IMR-90 (cell line): ENCODE data around the gene IGDCC3. TPM values are rescaled to one million over a fixed set of nuclear protein-coding genes. Genes with fewer than 3 reads are reported as not detected.

Source experiments
- ATAC-seq: fragments of 200-7000 bp; cut with Tn5 transposase; 2 replicates; pipeline ENCODE4 v1.9.1; 2020; ENCODE audit warnings: low read depth, mild to moderate bottlenecking, moderate library complexity
- BruUV-seq: library from RNA; stranded (reverse); fragments of 400-500 nt; replicated peaks from 2 replicates; lab custom pipeline; 2021; lab: Mats Ljungman, UMichigan
- CTCF ChIA-PET: fragments of 300-600 bp; formaldehyde crosslinking; extraction: SDS; loops from one replicate; lab custom pipeline; 2021; ENCODE audit warnings: antibody characterized with exemption; lab: Yijun Ruan, JAX
- POLR2A ChIA-PET: fragments of 300-600 bp; sonication (Branson Sonifier 250); formaldehyde crosslinking; loops from one replicate; lab custom pipeline; 2022; ENCODE audit warnings: antibody characterized with exemption; ENCODE audit not compliant: unreplicated experiment; lab: Charles Lee
- DNase-seq: peaks from one replicate; pipeline ENCODE4 v3.0.0; 2013
- H2AFZ ChIP-seq: replicated peaks from 2 replicates; pipeline ENCODE3; 2013; ENCODE audit warnings: low read length, mild to moderate bottlenecking; ENCODE audit not compliant: poor library complexity
- H2AK5ac ChIP-seq: 2 replicates; pipeline ENCODE4 v1.6.1; 2013; ENCODE audit warnings: low read depth, low read length, inconsistent platforms
- H2AK9ac ChIP-seq: replicated peaks from 2 replicates; pipeline ENCODE3; 2013; ENCODE audit warnings: mild to moderate bottlenecking, low read depth, low read length, moderate library complexity; ENCODE audit not compliant: poor library complexity
- H2BK120ac ChIP-seq: 2 replicates; pipeline ENCODE4 v1.6.1; 2013; ENCODE audit warnings: low read depth, low read length, inconsistent platforms
- H2BK15ac ChIP-seq: 3 replicates; pipeline ENCODE4 v1.6.1; 2013; ENCODE audit warnings: low read depth, low read length, inconsistent platforms
- H2BK20ac ChIP-seq: 2 replicates; pipeline ENCODE4 v1.6.1; 2013; ENCODE audit warnings: low read depth, mild to moderate bottlenecking, inconsistent platforms, low read length, moderate library complexity
- H2BK5ac ChIP-seq: 2 replicates; pipeline ENCODE4 v1.6.1; 2013; ENCODE audit warnings: mild to moderate bottlenecking, low read depth, low read length, inconsistent platforms; ENCODE audit not compliant: poor library complexity, severe bottlenecking
- H3K14ac ChIP-seq: replicated peaks from 2 replicates; pipeline ENCODE4 v1.6.1; 2013; ENCODE audit warnings: low read depth, low read length, inconsistent platforms
- H3K18ac ChIP-seq: 2 replicates; pipeline ENCODE4 v1.6.1; 2013; ENCODE audit warnings: low read depth, low read length, control low read depth
- H3K23ac ChIP-seq: 2 replicates; pipeline ENCODE4 v1.6.1; 2013; ENCODE audit warnings: low read depth, low read length, inconsistent platforms
- H3K27ac ChIP-seq: 2 replicates; pipeline ENCODE4 v1.5.1; 2013; ENCODE audit warnings: mild to moderate bottlenecking, control low read depth, low read length; ENCODE audit not compliant: insufficient read depth
- H3K27me3 ChIP-seq: 2 replicates; pipeline ENCODE4 v1.6.1; 2013; ENCODE audit warnings: low read length; ENCODE audit not compliant: control insufficient read depth, insufficient read depth
- H3K36me3 ChIP-seq: 2 replicates; pipeline ENCODE4 v1.6.1; 2013; ENCODE audit warnings: low read length, mixed read lengths; ENCODE audit not compliant: control insufficient read depth, insufficient read depth
- H3K4ac ChIP-seq: 2 replicates; pipeline ENCODE4 v1.6.1; 2013; ENCODE audit warnings: low read depth, low read length, inconsistent platforms
- H3K4me1 ChIP-seq: 2 replicates; pipeline ENCODE4 v1.6.1; 2013; ENCODE audit warnings: low read length, mixed read lengths; ENCODE audit not compliant: control insufficient read depth, insufficient read depth
- H3K4me2 ChIP-seq: 2 replicates; pipeline ENCODE4 v1.6.1; 2013; ENCODE audit warnings: low read depth, mild to moderate bottlenecking, control low read depth, low read length, moderate library complexity
- H3K4me3 ChIP-seq: 2 replicates; pipeline ENCODE4 v1.5.1; 2013; ENCODE audit warnings: low read depth, mild to moderate bottlenecking, control low read depth, low read length, moderate library complexity; ENCODE audit not compliant: insufficient read depth
- H3K56ac ChIP-seq: 2 replicates; pipeline ENCODE4 v1.6.1; 2013; ENCODE audit warnings: low read length, inconsistent platforms; ENCODE audit not compliant: insufficient read depth; ENCODE audit errors: extremely low read depth
- H3K79me1 ChIP-seq, 2 experiments: 2 replicates each; pipeline ENCODE4 v1.6.1; 2013; ENCODE audit warnings: low read length in 2 of 2, inconsistent platforms in 1 of 2, low read depth in 1 of 2
- H3K9ac ChIP-seq: 2 replicates; pipeline ENCODE4 v1.6.1; 2013; ENCODE audit warnings: low read depth, low read length, control low read depth
- H3K9me1 ChIP-seq: 2 replicates; pipeline ENCODE4 v1.6.1; 2013; ENCODE audit warnings: low read length, inconsistent platforms; ENCODE audit not compliant: insufficient read depth
- H3K9me3 ChIP-seq: 2 replicates; pipeline ENCODE4 v1.6.1; 2013; ENCODE audit warnings: low read length; ENCODE audit not compliant: control insufficient read depth, insufficient read depth
- H4K20me1 ChIP-seq: 2 replicates; pipeline ENCODE4 v1.6.1; 2013; ENCODE audit warnings: low read length, inconsistent platforms; ENCODE audit not compliant: insufficient read depth
- H4K5ac ChIP-seq: 2 replicates; pipeline ENCODE4 v1.6.1; 2013; ENCODE audit warnings: mild to moderate bottlenecking, low read depth, low read length, control low read depth
- H4K8ac ChIP-seq, 2 experiments: 2 replicates each; pipeline ENCODE4 v1.6.1; 2013; ENCODE audit warnings: low read depth in 2 of 2, low read length in 2 of 2, control low read depth in 1 of 2, inconsistent platforms in 1 of 2
- H4K91ac ChIP-seq: 2 replicates; pipeline ENCODE4 v1.6.1; 2013; ENCODE audit warnings: low read depth, low read length, inconsistent platforms; ENCODE audit not compliant: insufficient read depth
- BHLHE40 ChIP-seq: fragments of 150-350 bp; IDR thresholded peaks from 2 replicates; pipeline ENCODE4 v1.6.1; 2016; ENCODE audit warnings: mild to moderate bottlenecking, low read depth, low read length
- CEBPB ChIP-seq: IDR thresholded peaks from 2 replicates; pipeline ENCODE4 v1.6.1; 2012; ENCODE audit warnings: low read depth, low read length, improper control_type of control experiment
- CHD1 ChIP-seq: IDR thresholded peaks from 2 replicates; pipeline ENCODE4 v1.6.1; 2012; ENCODE audit warnings: low read depth, low read length, improper control_type of control experiment
- FOS ChIP-seq: fragments of 150-350 bp; IDR thresholded peaks from 2 replicates; pipeline ENCODE4 v1.6.1; 2016; ENCODE audit warnings: low read depth, low read length
- MAFK ChIP-seq: IDR thresholded peaks from 2 replicates; pipeline ENCODE4 v1.6.1; 2012; ENCODE audit warnings: low read depth, low read length, improper control_type of control experiment
- MAZ ChIP-seq: IDR thresholded peaks from 2 replicates; pipeline ENCODE4 v1.6.1; 2012; ENCODE audit warnings: low read depth, mild to moderate bottlenecking, low read length, improper control_type of control experiment, moderate library complexity, borderline replicate concordance
- MXI1 ChIP-seq: IDR thresholded peaks from 2 replicates; pipeline ENCODE4 v1.6.1; 2012; ENCODE audit warnings: low read depth, mild to moderate bottlenecking, low read length, moderate library complexity, borderline replicate concordance
- NFE2L2 ChIP-seq: fragments of 150-350 bp; IDR thresholded peaks from 2 replicates; pipeline ENCODE4 v1.6.1; 2016; ENCODE audit warnings: low read depth, mild to moderate bottlenecking, low read length
- POLR2A ChIP-seq: IDR thresholded peaks from 2 replicates; pipeline ENCODE4 v1.6.1; 2012; ENCODE audit warnings: mild to moderate bottlenecking, low read depth, low read length
- RAD21 ChIP-seq: IDR thresholded peaks from 2 replicates; pipeline ENCODE4 v1.6.1; 2012; ENCODE audit warnings: low read length, improper control_type of control experiment
- RFX5 ChIP-seq: IDR thresholded peaks from 2 replicates; pipeline ENCODE4 v1.8.0; 2012; ENCODE audit warnings: low read depth, mild to moderate bottlenecking, low read length, moderate library complexity
- SMC3 ChIP-seq: fragments of 150-350 bp; IDR thresholded peaks from 2 replicates; pipeline ENCODE4 v1.6.1; 2016; ENCODE audit warnings: low read depth, mild to moderate bottlenecking, antibody characterized with exemption, low read length, moderate library complexity
- WGBS, 2 experiments: methylation state at CpG; one replicate each; pipeline versions ENCODE4 v1.1.5 to v1.1.7; 2013; ENCODE audit warnings: missing lambda C conversion rate in 2 of 2; ENCODE audit not compliant: insufficient read length in 1 of 2; ENCODE audit errors: extremely low coverage in 2 of 2; 5-methylcytosine and 5-hydroxymethylcytosine counted together
- dilution Hi-C: fragments of 300-500 bp; cut with HindIII; formaldehyde crosslinking; loops from one replicate; pipeline ENCODE4 v1.14.3; 2018; ENCODE audit warnings: low sequenced_read_pairs; ENCODE audit not compliant: unreplicated experiment
- in situ Hi-C: fragments of 300-500 bp; cut with MboI; formaldehyde crosslinking; loops from 3 replicates; pipeline ENCODE4 v1.14.3; 2019; ENCODE audit warnings: low sequenced_read_pairs, inconsistent platforms, mixed read lengths
- intact Hi-C: fragments of 100-400 bp; cut with micrococcal nuclease; formaldehyde crosslinking; loops from 2 replicates; pipeline ENCODE4 v1.10.0; 2022
- polyA plus RNA-seq, 3 experiments: library from polyadenylated mRNA; depleted of rRNA; stranded (reverse); fragments of >200 nt; gene quantifications; 2 replicates each; pipeline ENCODE4 v1.2.3, GENCODE V29; 2012; ENCODE audit warnings: low replicate concordance in 1 of 3
- total RNA-seq: library from RNA; depleted of rRNA; stranded (reverse); fragments of >200 nt; gene quantifications from 2 replicates; pipeline ENCODE4 v1.2.3, GENCODE V29; 2012
- TF ChIP-seq, protein P1 (sequence below): conservative IDR thresholded peaks from 2 replicates; pipeline ENCODE4 v1.5.1; 2012; ENCODE audit warnings: mild to moderate bottlenecking, low read depth, low read length, improper control_type of control experiment
- TF ChIP-seq, protein P2 (sequence below): fragments of 150-350 bp; IDR thresholded peaks from 2 replicates; pipeline ENCODE4 v1.6.1; 2016; ENCODE audit warnings: low read depth, mild to moderate bottlenecking, low read length, moderate library complexity, borderline replicate concordance
- TF ChIP-seq, protein P3 (sequence below): fragments of 150-350 bp; IDR thresholded peaks from 2 replicates; pipeline ENCODE4 v1.6.1; 2017; ENCODE audit warnings: mild to moderate bottlenecking, antibody characterized with exemption, low read length, low read depth

IGDCC3 gene
- total and polyA plus RNA-seq, 2 of the 4 experiments (the other 2 are of a cell fraction), result 0.18 to 0.19 TPM

DNA sequence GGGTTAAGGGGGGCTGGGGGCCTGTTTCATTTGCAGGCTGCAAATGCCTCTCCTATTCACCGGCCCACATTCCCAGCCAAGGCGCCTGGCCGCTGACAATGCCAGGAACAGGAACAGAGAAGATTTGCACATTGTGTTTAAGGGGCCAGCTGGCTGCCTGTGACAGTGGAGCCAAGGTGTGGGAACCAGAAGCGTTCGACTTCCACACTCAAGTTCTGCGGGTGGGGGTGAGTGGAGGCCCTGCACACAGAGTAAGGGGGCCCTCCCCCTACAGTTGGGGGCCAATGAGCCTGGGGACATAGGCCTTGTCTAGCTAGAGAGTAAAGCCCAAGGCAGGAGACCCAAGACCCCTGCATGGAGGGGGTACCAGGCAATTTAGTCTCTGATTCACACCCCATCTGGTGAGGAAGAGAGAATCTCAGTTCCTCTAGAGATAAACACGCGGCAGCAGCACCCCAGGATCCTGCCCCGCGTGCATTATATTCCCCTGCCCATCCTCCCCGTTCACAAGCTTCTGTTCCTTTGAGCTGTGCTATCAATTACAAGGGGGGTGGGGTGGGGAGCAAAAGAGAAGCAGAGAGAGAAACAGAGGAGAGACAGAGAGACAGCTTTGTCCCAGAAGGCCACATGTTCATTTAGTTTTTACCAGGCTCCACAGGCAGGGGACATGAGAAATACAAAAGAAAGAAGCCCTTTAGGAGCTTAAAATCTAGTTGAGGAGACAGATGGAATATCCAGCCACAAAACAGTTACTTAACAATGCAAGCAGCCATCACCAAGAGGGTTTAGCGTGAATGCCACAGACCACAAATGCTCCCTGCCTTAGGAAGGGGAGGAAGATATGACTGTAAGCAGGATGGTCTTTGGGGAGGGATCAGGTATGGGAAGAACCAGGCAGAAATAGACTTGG is 9.2 kb downstream of the IGDCC3 start:
- Histone ChIP-seq H3K36me3 (no peaks in the 10 kb centered on the region), H3K27me3 (peaks cover 60% of the 10 kb centered on the region), H3K9ac (no peak overlapping the region), H2AFZ (no peak overlapping the region), H3K9me1 (no peaks in the 10 kb centered on the region), H2AK5ac (no peak overlapping the region), H2BK120ac (no peak overlapping the region), H3K79me1 (no peaks in the 10 kb centered on the region), H3K56ac (no peak overlapping the region), H2AK9ac (no peak overlapping the region), H3K4me3 (no peak overlapping the region), H4K91ac (no peak overlapping the region), H3K4me2 (no peak overlapping the region), H4K8ac (no peak overlapping the region), H3K14ac (no peak overlapping the region), H3K9me3 (no peaks in the 10 kb centered on the region), H4K20me1 (no peaks in the 10 kb centered on the region), H2BK5ac (no peak overlapping the region), H3K18ac (no peak overlapping the region), H4K5ac (no peak overlapping the region), H2BK15ac (no peak overlapping the region), H3K4me1 (peaks cover 2% of the 10 kb centered on the region; the same call in 1 of the 2 replicates), H2BK20ac (no peak overlapping the region), H3K4ac (no peak overlapping the region), H3K23ac (no peak overlapping the region), H3K27ac (no peak overlapping the region)
- POLR2A ChIA-PET, result no interaction called here
- dilution Hi-C loops, result no loop called here
- no peak for ATAC-seq
- no TSS peak for BruUV-seq
- in situ Hi-C loops, result no loop called here
- no peak for DNase-seq
- 33% methylated on average over 1 of the region's 12 CpGs; no CpG with 5 or more reads in 1 of the 2 experiments for WGBS, 2 experiments
- CTCF ChIA-PET, result interaction anchor here (0.5 to 1.8 kb wide), 2 partner anchors 48 to 64 kb away, joined by 4 read pairs; no protein-coding TSS in a partner anchor
- intact Hi-C loops, result no loop called here
- TF ChIP-seq POLR2A, result no peak
- TF ChIP-seq MAZ, result no peak
- TF ChIP-seq, protein P1, sequence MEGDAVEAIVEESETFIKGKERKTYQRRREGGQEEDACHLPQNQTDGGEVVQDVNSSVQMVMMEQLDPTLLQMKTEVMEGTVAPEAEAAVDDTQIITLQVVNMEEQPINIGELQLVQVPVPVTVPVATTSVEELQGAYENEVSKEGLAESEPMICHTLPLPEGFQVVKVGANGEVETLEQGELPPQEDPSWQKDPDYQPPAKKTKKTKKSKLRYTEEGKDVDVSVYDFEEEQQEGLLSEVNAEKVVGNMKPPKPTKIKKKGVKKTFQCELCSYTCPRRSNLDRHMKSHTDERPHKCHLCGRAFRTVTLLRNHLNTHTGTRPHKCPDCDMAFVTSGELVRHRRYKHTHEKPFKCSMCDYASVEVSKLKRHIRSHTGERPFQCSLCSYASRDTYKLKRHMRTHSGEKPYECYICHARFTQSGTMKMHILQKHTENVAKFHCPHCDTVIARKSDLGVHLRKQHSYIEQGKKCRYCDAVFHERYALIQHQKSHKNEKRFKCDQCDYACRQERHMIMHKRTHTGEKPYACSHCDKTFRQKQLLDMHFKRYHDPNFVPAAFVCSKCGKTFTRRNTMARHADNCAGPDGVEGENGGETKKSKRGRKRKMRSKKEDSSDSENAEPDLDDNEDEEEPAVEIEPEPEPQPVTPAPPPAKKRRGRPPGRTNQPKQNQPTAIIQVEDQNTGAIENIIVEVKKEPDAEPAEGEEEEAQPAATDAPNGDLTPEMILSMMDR, result no peak
- TF ChIP-seq SMC3, result no peak
- TF ChIP-seq, protein P2, sequence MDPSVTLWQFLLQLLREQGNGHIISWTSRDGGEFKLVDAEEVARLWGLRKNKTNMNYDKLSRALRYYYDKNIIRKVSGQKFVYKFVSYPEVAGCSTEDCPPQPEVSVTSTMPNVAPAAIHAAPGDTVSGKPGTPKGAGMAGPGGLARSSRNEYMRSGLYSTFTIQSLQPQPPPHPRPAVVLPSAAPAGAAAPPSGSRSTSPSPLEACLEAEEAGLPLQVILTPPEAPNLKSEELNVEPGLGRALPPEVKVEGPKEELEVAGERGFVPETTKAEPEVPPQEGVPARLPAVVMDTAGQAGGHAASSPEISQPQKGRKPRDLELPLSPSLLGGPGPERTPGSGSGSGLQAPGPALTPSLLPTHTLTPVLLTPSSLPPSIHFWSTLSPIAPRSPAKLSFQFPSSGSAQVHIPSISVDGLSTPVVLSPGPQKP, result no peak
- TF ChIP-seq CHD1, result no peak
- TF ChIP-seq RAD21, result no peak
- no peak for TF ChIP-seq RFX5
- TF ChIP-seq CEBPB, result no peak
- no peak for TF ChIP-seq MXI1
- TF ChIP-seq BHLHE40, result no peak
- TF ChIP-seq MAFK, result no peak
- no peak for TF ChIP-seq FOS
- TF ChIP-seq NFE2L2, result no peak
- TF ChIP-seq, protein P3, sequence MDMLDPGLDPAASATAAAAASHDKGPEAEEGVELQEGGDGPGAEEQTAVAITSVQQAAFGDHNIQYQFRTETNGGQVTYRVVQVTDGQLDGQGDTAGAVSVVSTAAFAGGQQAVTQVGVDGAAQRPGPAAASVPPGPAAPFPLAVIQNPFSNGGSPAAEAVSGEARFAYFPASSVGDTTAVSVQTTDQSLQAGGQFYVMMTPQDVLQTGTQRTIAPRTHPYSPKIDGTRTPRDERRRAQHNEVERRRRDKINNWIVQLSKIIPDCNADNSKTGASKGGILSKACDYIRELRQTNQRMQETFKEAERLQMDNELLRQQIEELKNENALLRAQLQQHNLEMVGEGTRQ, result no peak
